ENCODE results near the gene FDXR.

DNA sequence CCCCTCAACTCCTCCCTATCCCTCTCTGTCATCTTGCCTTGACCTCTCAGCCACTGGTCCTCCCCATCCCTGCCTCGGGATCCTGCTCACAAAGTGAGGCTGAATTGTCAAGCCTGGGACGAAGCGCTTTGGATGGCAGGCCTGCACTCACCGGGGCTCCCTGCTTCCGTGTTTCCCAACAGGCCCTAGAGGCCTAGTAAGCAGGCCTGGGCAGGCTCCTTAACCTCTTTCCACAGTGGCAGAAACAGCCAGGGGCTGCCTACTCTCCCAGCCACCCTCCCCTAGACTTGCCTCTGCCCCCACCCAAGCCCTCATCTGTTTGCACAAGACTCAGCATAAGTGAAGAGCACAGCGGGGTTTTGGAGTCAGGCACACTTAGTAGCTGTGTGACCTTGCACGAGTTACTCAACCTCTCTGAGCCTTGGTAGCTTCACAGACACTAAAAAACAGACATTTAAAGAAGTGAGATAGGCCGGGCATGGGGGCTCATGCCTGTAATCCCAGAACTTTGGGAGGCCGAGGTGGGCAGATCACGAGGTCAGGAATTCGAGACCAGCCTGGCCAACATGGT is 25.7 kb upstream of the FDXR start:
- TF ChIP-seq, protein P1, sequence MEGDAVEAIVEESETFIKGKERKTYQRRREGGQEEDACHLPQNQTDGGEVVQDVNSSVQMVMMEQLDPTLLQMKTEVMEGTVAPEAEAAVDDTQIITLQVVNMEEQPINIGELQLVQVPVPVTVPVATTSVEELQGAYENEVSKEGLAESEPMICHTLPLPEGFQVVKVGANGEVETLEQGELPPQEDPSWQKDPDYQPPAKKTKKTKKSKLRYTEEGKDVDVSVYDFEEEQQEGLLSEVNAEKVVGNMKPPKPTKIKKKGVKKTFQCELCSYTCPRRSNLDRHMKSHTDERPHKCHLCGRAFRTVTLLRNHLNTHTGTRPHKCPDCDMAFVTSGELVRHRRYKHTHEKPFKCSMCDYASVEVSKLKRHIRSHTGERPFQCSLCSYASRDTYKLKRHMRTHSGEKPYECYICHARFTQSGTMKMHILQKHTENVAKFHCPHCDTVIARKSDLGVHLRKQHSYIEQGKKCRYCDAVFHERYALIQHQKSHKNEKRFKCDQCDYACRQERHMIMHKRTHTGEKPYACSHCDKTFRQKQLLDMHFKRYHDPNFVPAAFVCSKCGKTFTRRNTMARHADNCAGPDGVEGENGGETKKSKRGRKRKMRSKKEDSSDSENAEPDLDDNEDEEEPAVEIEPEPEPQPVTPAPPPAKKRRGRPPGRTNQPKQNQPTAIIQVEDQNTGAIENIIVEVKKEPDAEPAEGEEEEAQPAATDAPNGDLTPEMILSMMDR (IDR thresholded peaks at IDR 0.05; ENCODE audit: insufficient read depth, low read depth, low read length) = no peak
- no peak for TF ChIP-seq EZH2 (IDR thresholded peaks at IDR 0.05; ENCODE audit: insufficient read depth, low read length)

Data from astrocyte (in vitro differentiated cells and primary cell).